MCF 10A (cell line): ENCODE measurements around the gene PLD1. TPM values are rescaled to one million over a fixed set of nuclear protein-coding genes. Genes with fewer than 3 reads are reported as not detected.

Experiments used
- BruUV-seq: library from RNA; stranded (reverse); fragments of 400-500 nt; replicated peaks from 2 replicates; lab custom pipeline; 2021; lab: Mats Ljungman, UMichigan
- CTCF ChIA-PET: fragments of 300-600 bp; sonication (Branson Sonifier 250); formaldehyde crosslinking; extraction: SDS; loops from one replicate; lab custom pipeline; 2021; ENCODE audit warnings: antibody characterized with exemption, inconsistent platforms; lab: Yijun Ruan, JAX
- POLR2A ChIA-PET: fragments of 300-600, 350-650 bp; sonication (Branson Sonifier 250); formaldehyde crosslinking; extraction: SDS; loops from one replicate; lab custom pipeline; 2020; ENCODE audit warnings: antibody characterized with exemption, inconsistent platforms; lab: Yijun Ruan, JAX
- DNase-seq: peaks from one replicate; pipeline ENCODE4 v3.0.0-alpha.2; 2018; ENCODE audit not compliant: unreplicated experiment
- H3K27ac Mint-ChIP-seq: one replicate; pipeline ENCODE4 v1.8.0; 2022; ENCODE audit warnings: mild to moderate bottlenecking, low read depth, mixed read lengths; ENCODE audit not compliant: unreplicated experiment
- H3K27me3 Mint-ChIP-seq: one replicate; pipeline ENCODE4 v1.8.0; 2022; ENCODE audit warnings: mixed read lengths; ENCODE audit not compliant: insufficient read depth, unreplicated experiment
- H3K36me3 Mint-ChIP-seq: one replicate; pipeline ENCODE4 v1.8.0; 2022; ENCODE audit warnings: mild to moderate bottlenecking, moderate library complexity, mixed read lengths; ENCODE audit not compliant: insufficient read depth, unreplicated experiment
- H3K4me1 Mint-ChIP-seq: one replicate; pipeline ENCODE4 v1.8.0; 2022; ENCODE audit warnings: mixed read lengths; ENCODE audit not compliant: insufficient read depth, unreplicated experiment
- H3K4me3 Mint-ChIP-seq: one replicate; pipeline ENCODE4 v1.8.0; 2022; ENCODE audit warnings: mild to moderate bottlenecking, moderate library complexity, mixed read lengths; ENCODE audit not compliant: unreplicated experiment
- H3K9me3 Mint-ChIP-seq: one replicate; pipeline ENCODE4 v1.8.0; 2022; ENCODE audit warnings: mixed read lengths; ENCODE audit not compliant: unreplicated experiment
- intact Hi-C: fragments of 100-400 bp; cut with micrococcal nuclease; formaldehyde crosslinking; loops from 2 replicates; pipeline ENCODE4 v1.14.1; 2022
- total RNA-seq: library from RNA; stranded (reverse); gene quantifications from 2 replicates; pipeline ENCODE4 v1.2.3, GENCODE V29; 2022
- TF ChIP-seq, protein P1 (sequence below): fragments of 200-600 bp; IDR thresholded peaks from one replicate; pipeline ENCODE4 v1.8.0; 2022; ENCODE audit warnings: antibody characterized with exemption, mild to moderate bottlenecking; ENCODE audit not compliant: unreplicated experiment

PLD1 gene
- total RNA-seq, 1 experiment from 2014 or later: 8.0 TPM

DNA sequence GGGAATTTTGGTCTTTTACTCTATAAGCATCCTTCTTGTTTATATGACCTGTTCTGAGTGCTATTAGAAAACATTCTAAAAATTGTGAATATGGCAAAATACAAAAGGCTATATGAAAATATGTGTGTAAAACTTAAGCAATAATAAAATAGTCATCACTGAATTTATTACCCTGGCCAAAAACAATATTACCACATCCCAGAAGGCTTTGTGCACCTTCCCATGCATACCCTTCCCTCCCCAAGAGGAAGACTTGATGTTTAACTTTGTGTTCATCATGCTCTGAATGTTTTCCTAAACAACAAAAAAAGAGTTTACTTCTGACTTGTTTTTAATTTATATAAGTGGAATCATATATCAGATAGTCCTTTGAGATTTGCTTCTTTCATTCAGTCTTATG is 195.0 kb downstream of the PLD1 start:
- TF ChIP-seq, protein P1, sequence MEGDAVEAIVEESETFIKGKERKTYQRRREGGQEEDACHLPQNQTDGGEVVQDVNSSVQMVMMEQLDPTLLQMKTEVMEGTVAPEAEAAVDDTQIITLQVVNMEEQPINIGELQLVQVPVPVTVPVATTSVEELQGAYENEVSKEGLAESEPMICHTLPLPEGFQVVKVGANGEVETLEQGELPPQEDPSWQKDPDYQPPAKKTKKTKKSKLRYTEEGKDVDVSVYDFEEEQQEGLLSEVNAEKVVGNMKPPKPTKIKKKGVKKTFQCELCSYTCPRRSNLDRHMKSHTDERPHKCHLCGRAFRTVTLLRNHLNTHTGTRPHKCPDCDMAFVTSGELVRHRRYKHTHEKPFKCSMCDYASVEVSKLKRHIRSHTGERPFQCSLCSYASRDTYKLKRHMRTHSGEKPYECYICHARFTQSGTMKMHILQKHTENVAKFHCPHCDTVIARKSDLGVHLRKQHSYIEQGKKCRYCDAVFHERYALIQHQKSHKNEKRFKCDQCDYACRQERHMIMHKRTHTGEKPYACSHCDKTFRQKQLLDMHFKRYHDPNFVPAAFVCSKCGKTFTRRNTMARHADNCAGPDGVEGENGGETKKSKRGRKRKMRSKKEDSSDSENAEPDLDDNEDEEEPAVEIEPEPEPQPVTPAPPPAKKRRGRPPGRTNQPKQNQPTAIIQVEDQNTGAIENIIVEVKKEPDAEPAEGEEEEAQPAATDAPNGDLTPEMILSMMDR: no peak
- POLR2A ChIA-PET: no interaction called here
- Mint-ChIP-seq H3K36me3 (peaks cover 16% of the 10 kb centered on the region), H3K9me3 (no peaks in the 10 kb centered on the region), H3K4me3 (no peak overlapping the region), H3K27ac (peak overlapping the region; percentile 92), H3K27me3 (no peaks in the 10 kb centered on the region), H3K4me1 (peaks cover 11% of the 10 kb centered on the region)
- CTCF ChIA-PET: no interaction called here
- intact Hi-C loops: no loop called here
- DNase-seq: peak; percentile 49
- BruUV-seq: no TSS peak

DNA sequence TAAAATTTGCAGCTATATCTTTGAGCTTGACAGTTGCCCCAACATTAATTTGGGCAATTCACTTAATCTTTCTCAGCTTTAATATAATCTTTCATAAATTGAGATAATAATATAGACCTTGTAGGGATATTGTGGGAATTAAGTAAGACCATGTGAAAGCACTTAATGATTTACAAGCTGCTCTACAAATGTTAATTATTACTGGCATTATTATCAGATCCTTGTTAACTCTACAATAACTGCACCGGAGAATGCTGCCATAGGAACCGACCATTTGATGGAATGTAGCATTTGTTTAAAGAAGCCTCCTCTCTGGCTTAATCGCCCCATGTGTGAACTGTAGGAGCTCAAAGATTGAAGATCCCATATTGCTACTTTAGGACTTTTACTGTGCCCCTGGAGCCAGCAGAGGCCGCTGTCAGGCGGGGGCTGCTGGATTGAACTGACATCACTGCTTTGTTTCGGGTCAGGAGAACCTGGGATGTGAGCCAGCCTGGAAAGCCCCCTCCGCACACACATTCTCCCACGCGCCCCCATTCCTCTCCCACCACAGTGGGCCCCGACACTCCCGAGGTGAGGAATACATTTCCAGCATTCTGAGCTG is 195.9 kb downstream of the PLD1 start:
- Mint-ChIP-seq H3K4me1 (peaks cover 11% of the 10 kb centered on the region), H3K9me3 (no peaks in the 10 kb centered on the region), H3K27ac (peak overlapping the region; percentile 92), H3K27me3 (no peaks in the 10 kb centered on the region), H3K36me3 (peaks cover 13% of the 10 kb centered on the region), H3K4me3 (no peak overlapping the region)
- ChIA-PET POLR2A (interaction anchor here (0.9 kb wide), 1 partner anchor 13 kb away, joined by 3 read pairs; no protein-coding TSS in a partner anchor), CTCF (interaction anchor here (0.5 to 1.1 kb wide), 2 partner anchors 10 to 439 kb away, joined by 3 to 5 read pairs; no protein-coding TSS in a partner anchor)
- TF ChIP-seq, protein P1: no peak
- BruUV-seq: no TSS peak
- intact Hi-C loops: no loop called here
- no peak for DNase-seq

DNA sequence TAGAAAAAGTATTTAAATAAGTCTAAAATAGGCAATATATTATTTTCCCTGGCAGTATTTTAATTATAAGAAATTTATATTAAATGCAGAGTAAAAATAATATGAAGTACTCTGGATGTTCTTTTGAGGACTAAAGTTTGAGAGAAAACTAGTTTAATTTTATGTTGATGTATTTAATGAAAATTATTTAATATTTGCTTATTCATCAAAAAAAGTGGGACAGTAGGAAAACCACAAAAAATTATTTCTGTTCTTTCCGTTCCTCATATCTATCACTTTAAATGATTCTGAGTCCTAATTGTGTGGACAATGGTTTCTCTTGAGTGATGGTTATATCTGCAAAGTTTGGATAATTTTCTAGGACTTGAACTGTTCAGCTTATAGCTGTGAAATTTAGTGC is 202.8 kb downstream of the PLD1 start:
- ChIA-PET CTCF (interaction anchor here (0.6 kb wide), 1 partner anchor 451 kb away, joined by 3 read pairs; no protein-coding TSS in a partner anchor), POLR2A (no interaction called here)
- H3K4me3 Mint-ChIP-seq: no peak overlapping the region
- no peaks in the 10 kb centered on the region for H3K9me3 Mint-ChIP-seq
- no TSS peak for BruUV-seq
- H3K4me1 Mint-ChIP-seq: no peaks in the 10 kb centered on the region
- H3K36me3 Mint-ChIP-seq: peaks cover 31% of the 10 kb centered on the region
- TF ChIP-seq, protein P1: no peak
- intact Hi-C loops: no loop called here
- H3K27ac Mint-ChIP-seq: no peak overlapping the region
- DNase-seq: no peak
- H3K27me3 Mint-ChIP-seq: no peaks in the 10 kb centered on the region

DNA sequence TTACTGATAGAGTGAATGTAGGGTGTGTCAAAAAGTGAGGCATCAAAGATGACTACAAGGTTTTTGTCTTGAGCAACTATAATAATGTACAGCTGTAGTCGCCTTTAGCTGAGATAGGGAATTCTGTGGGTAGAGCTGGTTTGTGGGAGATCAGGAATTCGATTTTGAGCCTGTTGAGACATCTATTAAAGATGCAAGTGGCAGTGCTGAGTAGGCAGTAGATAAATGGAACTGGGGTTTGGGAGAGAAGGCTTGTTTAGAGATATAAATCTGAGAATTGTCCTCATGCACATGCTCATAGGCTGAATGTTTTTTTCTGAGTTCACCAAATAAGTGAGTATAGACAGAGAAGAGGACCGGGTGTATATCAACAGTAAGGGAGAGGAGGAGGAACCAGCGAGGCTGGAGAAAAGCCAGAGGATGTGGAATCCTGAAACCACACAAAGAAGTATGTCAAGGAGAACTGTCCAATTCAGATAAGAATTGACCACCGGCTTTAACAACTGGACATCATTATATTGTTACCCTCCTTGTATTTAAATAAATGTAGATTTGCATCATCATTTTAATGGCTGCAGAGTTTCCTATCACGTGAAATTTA is 204.0 kb downstream of the PLD1 start:
- ChIA-PET CTCF (no interaction called here), POLR2A (no interaction called here)
- Mint-ChIP-seq H3K4me3 (no peak overlapping the region), H3K4me1 (no peaks in the 10 kb centered on the region), H3K9me3 (no peaks in the 10 kb centered on the region), H3K36me3 (peaks cover 23% of the 10 kb centered on the region), H3K27ac (no peak overlapping the region), H3K27me3 (no peaks in the 10 kb centered on the region)
- intact Hi-C loops: no loop called here
- TF ChIP-seq, protein P1: no peak
- no peak for DNase-seq
- BruUV-seq: no TSS peak
